HepG2 (cell line): Measurements from ENCODE around the gene KATNB1. TPM values are rescaled to one million over a fixed set of nuclear protein-coding genes. Genes with fewer than 3 reads are reported as not detected.
"Not testable (repeated sequence)": the region's sequence is repeated elsewhere in the genome, so short reads cannot be mapped to it uniquely, and the experiment has no call there.

ENCODE experiments used
- ATAC-seq: fragments of 200-7000 bp; cut with Tn5 transposase; 3 replicates; pipeline ENCODE4 v1.9.1; 2020; ENCODE audit warnings: mild to moderate bottlenecking, moderate library complexity
- BruUV-seq: library from RNA; stranded (reverse); fragments of 400-500 nt; replicated peaks from 2 replicates; lab custom pipeline; 2021; lab: Mats Ljungman, UMichigan
- CTCF ChIA-PET: fragments of 300-600 bp; formaldehyde crosslinking; extraction: SDS; loops from one replicate; lab custom pipeline; 2021; ENCODE audit warnings: low total read pairs, inconsistent platforms, low intra/inter-chr PET ratio; lab: Yijun Ruan, JAX
- POLR2A ChIA-PET: fragments of 350-600 bp; sonication (Branson Sonifier 250); formaldehyde crosslinking; loops from one replicate; lab custom pipeline; 2020; ENCODE audit warnings: antibody characterized with exemption, inconsistent platforms; lab: Yijun Ruan, JAX
- DNase-seq: peaks from one replicate; pipeline ENCODE4 v3.0.0-alpha.2; 2015; ENCODE audit warnings: low spot score
- FAIRE-seq: peaks from 3 replicates; lab custom pipeline; 2011; peaks lifted over from hg19 to GRCh38; lab: Jason Lieb, UNC
- H2AFZ ChIP-seq: one replicate; pipeline ENCODE4 v1.6.1; 2011; ENCODE audit warnings: low read length, inconsistent platforms
- H3K27ac ChIP-seq: fragments of 300-600 bp; 3 replicates; pipeline ENCODE4 v1.8.0; 2011; ENCODE audit warnings: mixed run types, mild to moderate bottlenecking, mixed read lengths, low read length, inconsistent platforms; ENCODE audit not compliant: insufficient read depth; ENCODE audit errors: extremely low read length
- H3K27me3 ChIP-seq, 2 experiments: fragments of 200-600 bp in 1 of 2; 2 replicates in 1 of 2; 3 replicates in 1 of 2; pipeline versions ENCODE4 v1.6.0 to v1.8.0; 2011; ENCODE audit warnings: low read length in 2 of 2, mild to moderate bottlenecking in 2 of 2, moderate library complexity in 2 of 2, inconsistent platforms in 1 of 2; ENCODE audit not compliant: insufficient read depth in 2 of 2, control insufficient read depth in 1 of 2
- H3K36me3 ChIP-seq, 2 experiments: fragments of 200-600 bp in 1 of 2; replicated peaks in 1 of 2; 2 replicates in 1 of 2; 3 replicates in 1 of 2; pipeline versions ENCODE4 v1.5.1 to v1.8.0; 2011; ENCODE audit warnings: low read length in 2 of 2, inconsistent platforms in 1 of 2; ENCODE audit not compliant: insufficient read depth in 2 of 2, control insufficient read depth in 1 of 2
- H3K4me1 ChIP-seq: 2 replicates; pipeline ENCODE4 v1.5.1; 2012; ENCODE audit warnings: low read length, inconsistent platforms; ENCODE audit not compliant: insufficient read depth
- H3K4me2 ChIP-seq: 2 replicates; pipeline ENCODE4 v1.6.0; 2011; ENCODE audit warnings: low read depth, low read length, inconsistent platforms
- H3K4me3 ChIP-seq, 3 experiments: fragments of 200-600 bp in 1 of 3; sonication (generic), shearing (Covaris generic) in 1 of 3; replicated peaks in 1 of 3; 2 replicates each; pipeline ENCODE4 v1.5.1; 2011 to 2016; ENCODE audit warnings: low read length in 3 of 3, inconsistent platforms in 2 of 3, low read depth in 2 of 3, mild to moderate bottlenecking in 2 of 3, control low read depth in 1 of 3, mixed read lengths in 1 of 3; ENCODE audit not compliant: insufficient read depth in 1 of 3
- H3K79me2 ChIP-seq: one replicate; pipeline ENCODE4 v1.6.1; 2011; ENCODE audit warnings: low read length, inconsistent platforms; ENCODE audit not compliant: insufficient read depth
- H3K9ac ChIP-seq: 2 replicates; pipeline ENCODE4 v1.6.0; 2011; ENCODE audit warnings: mild to moderate bottlenecking, low read depth, low read length, inconsistent platforms; ENCODE audit not compliant: insufficient read depth
- H3K9me3 ChIP-seq: 2 replicates; pipeline ENCODE4 v1.5.1; 2012; ENCODE audit warnings: mild to moderate bottlenecking, low read length
- H4K20me1 ChIP-seq: 2 replicates; pipeline ENCODE4 v1.6.0; 2011; ENCODE audit warnings: inconsistent platforms, mild to moderate bottlenecking, low read length, moderate library complexity; ENCODE audit not compliant: insufficient read depth
- HMG20A ChIP-seq: IDR thresholded peaks from 2 replicates; pipeline ENCODE4 v1.6.1; 2016; ENCODE audit warnings: borderline replicate concordance
- NFKBIZ ChIP-seq: IDR thresholded peaks from 2 replicates; pipeline ENCODE4 v1.6.1; 2018; ENCODE audit warnings: missing genetic modification reagents, missing compliant biosample characterization
- RARA ChIP-seq: IDR thresholded peaks from 2 replicates; pipeline ENCODE4 v1.6.1; 2016; ENCODE audit warnings: missing genetic modification reagents, missing compliant biosample characterization
- ZBTB33 ChIP-seq: sonication (generic); formaldehyde crosslinking; IDR thresholded peaks from 2 replicates; pipeline ENCODE4 v1.4.0; 2020; ENCODE audit warnings: missing genetic modification reagents
- ZNF414 ChIP-seq: sonication (generic); formaldehyde crosslinking; IDR thresholded peaks from 2 replicates; pipeline ENCODE4 v1.5.0; 2020; ENCODE audit warnings: missing genetic modification reagents
- ZNF720 ChIP-seq: sonication (generic); formaldehyde crosslinking; IDR thresholded peaks from 2 replicates; pipeline ENCODE4 v1.4.0; 2020; ENCODE audit warnings: missing genetic modification reagents
- WGBS: methylation state at CpG from one replicate; pipeline ENCODE4 v1.1.6; 2017; ENCODE audit warnings: low lambda C conversion rate; 5-methylcytosine and 5-hydroxymethylcytosine counted together
- in situ Hi-C: cut with HindIII; loops from 2 replicates; pipeline ENCODE4 v1.10.0; 2017; ENCODE audit warnings: low pct_unique_long_range_greater_than_20kb; ENCODE audit not compliant: extremely low pct_ligation_motif_present
- intact Hi-C: fragments of 100-400 bp; cut with micrococcal nuclease; formaldehyde crosslinking; loops from one replicate; pipeline ENCODE4 v1.10.0; 2022; ENCODE audit not compliant: unreplicated experiment
- polyA plus RNA-seq, 8 experiments: library from polyadenylated mRNA; depleted of rRNA in 3 of 8; stranded (reverse) in 7 of 8; unstranded in 1 of 8; fragments of >200 nt; fragmentation: Illumina TruSeq in 4 of 8; extraction: Trizol in 4 of 8; gene quantifications; 2 replicates each; pipeline versions ENCODE4 v1.2.1 to v1.2.3, GENCODE V29; 2011 to 2016; ENCODE audit warnings: low read depth in 4 of 8, missing spikeins in 1 of 8, mixed read lengths in 1 of 8; ENCODE audit not compliant: insufficient read depth in 1 of 8
- total RNA-seq, 5 experiments: library from RNA; depleted of rRNA; stranded (reverse); fragments of >200 nt; fragmentation: Illumina TruSeq; extraction: Trizol; gene quantifications; 2 replicates each; pipeline ENCODE4 v1.2.3, GENCODE V29; 2016; ENCODE audit warnings: low read depth in 1 of 5
- TF ChIP-seq, protein P1 (sequence below): sonication (generic); formaldehyde crosslinking; IDR thresholded peaks from 2 replicates; pipeline ENCODE4 v1.5.0; 2020; ENCODE audit warnings: mild to moderate bottlenecking, missing genetic modification reagents

KATNB1 gene
- total and polyA plus RNA-seq, 2 of the 13 experiments (the other 11 are each of a cell fraction or from before 2014, with no cell fraction given), result 31.5 to 43.5 TPM

GRCh38 chr16:57778658-57779057, 43.1 kb downstream of the KATNB1 start (continued):
- TF ChIP-seq ZNF414 (CRISPR knock-in tag) (no peak), NFKBIZ (CRISPR knock-in tag) (no peak), HMG20A (CRISPR knock-in tag) (no peak), RARA (CRISPR knock-in tag) (peak; percentile 36; the same call in 1 of the 2 replicates), ZNF720 (CRISPR knock-in tag) (no peak)
- TF ChIP-seq, protein P1, sequence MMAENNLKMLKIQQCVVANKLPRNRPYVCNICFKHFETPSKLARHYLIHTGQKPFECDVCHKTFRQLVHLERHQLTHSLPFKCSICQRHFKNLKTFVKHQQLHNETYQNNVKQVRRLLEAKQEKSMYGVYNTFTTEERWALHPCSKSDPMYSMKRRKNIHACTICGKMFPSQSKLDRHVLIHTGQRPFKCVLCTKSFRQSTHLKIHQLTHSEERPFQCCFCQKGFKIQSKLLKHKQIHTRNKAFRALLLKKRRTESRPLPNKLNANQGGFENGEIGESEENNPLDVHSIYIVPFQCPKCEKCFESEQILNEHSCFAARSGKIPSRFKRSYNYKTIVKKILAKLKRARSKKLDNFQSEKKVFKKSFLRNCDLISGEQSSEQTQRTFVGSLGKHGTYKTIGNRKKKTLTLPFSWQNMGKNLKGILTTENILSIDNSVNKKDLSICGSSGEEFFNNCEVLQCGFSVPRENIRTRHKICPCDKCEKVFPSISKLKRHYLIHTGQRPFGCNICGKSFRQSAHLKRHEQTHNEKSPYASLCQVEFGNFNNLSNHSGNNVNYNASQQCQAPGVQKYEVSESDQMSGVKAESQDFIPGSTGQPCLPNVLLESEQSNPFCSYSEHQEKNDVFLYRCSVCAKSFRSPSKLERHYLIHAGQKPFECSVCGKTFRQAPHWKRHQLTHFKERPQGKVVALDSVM, result peak; percentile 75
- TF ChIP-seq, all 625 proteins: peak for 3

GRCh38 chr16:57779836-57780235, 44.3 kb downstream of the KATNB1 start:
- BruUV-seq, in situ Hi-C loops, FAIRE-seq, H3K4me2 ChIP-seq, H3K27ac ChIP-seq, H3K27me3 ChIP-seq, DNase-seq, H2AFZ ChIP-seq, H3K4me3 ChIP-seq, H3K9me3 ChIP-seq, H3K9ac ChIP-seq, H3K79me2 ChIP-seq, CTCF ChIA-PET, ATAC-seq, POLR2A ChIA-PET, H4K20me1 ChIP-seq: not testable (repeated sequence)
- peaks cover 53% of the 10 kb centered on the region for H3K4me1 ChIP-seq
- H3K36me3 ChIP-seq, result peaks cover 11 to 16% of the 10 kb centered on the region in 2 experiments
- intact Hi-C loops, result loop anchor here (5.0 kb wide), 2 partner anchors 58 to 82 kb away; no protein-coding TSS in a partner anchor
- 95% methylated on average over 5 of the region's 5 CpGs for WGBS
- TF ChIP-seq ZBTB33, result peak; percentile 29; the same call in 1 of the 2 replicates
